ENCODE results near the gene CNTNAP3.
"Not testable (repeated sequence)": the region's sequence is repeated elsewhere in the genome, so short reads cannot be mapped to it uniquely, and the experiment has no call there.

DNA sequence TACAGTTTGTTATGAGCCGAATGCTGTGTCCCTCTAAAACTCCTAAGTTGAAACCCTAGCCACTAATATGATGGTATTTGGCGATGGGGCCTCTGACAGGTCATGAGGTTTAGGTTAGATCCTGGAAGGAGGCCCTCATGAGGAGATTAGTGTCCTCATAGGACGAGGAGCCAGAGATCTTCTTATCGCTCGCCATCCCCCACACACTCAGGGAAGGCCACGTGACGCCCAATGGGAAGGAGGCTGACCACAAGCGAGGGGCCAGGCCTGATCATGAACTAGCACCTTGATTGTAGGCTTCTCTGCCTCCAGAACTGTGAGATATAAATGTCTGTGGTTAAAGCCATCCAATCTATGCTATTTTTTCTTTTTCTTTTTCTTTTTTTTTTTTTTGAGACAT, 233.5 kb downstream of the CNTNAP3 start:
- not testable (repeated sequence) for TF ChIP-seq POLR2A (IDR thresholded peaks at IDR 0.05)
- TF ChIP-seq, protein P1, sequence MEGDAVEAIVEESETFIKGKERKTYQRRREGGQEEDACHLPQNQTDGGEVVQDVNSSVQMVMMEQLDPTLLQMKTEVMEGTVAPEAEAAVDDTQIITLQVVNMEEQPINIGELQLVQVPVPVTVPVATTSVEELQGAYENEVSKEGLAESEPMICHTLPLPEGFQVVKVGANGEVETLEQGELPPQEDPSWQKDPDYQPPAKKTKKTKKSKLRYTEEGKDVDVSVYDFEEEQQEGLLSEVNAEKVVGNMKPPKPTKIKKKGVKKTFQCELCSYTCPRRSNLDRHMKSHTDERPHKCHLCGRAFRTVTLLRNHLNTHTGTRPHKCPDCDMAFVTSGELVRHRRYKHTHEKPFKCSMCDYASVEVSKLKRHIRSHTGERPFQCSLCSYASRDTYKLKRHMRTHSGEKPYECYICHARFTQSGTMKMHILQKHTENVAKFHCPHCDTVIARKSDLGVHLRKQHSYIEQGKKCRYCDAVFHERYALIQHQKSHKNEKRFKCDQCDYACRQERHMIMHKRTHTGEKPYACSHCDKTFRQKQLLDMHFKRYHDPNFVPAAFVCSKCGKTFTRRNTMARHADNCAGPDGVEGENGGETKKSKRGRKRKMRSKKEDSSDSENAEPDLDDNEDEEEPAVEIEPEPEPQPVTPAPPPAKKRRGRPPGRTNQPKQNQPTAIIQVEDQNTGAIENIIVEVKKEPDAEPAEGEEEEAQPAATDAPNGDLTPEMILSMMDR (IDR thresholded peaks at IDR 0.05) = not testable (repeated sequence)

Measured in adrenal gland (tissue), 5 donors.